Gastrocnemius medialis (tissue), 4 donors: ENCODE data around the gene CDH4.

Experiments
- POLR2A ChIP-seq, 2 donors: fragments of 450-650 bp; IDR thresholded peaks; one replicate each; pipeline ENCODE4 v1.6.1; 2017; ENCODE audit warnings: antibody characterized with exemption in 2 of 2, mild to moderate bottlenecking in 2 of 2, moderate library complexity in 2 of 2
- TF ChIP-seq, protein P1 (sequence below), 5 experiments: fragments of 450-650 bp in 3 of 5; fragments of 200-600 bp in 2 of 5; sonication (generic) in 2 of 5; IDR thresholded peaks in 4 of 5; conservative IDR thresholded peaks in 1 of 5; 1 replicate in 4 of 5; 2 replicates in 1 of 5; pipeline ENCODE4 v1.5.1; 2016 to 2019; ENCODE audit warnings: antibody characterized with exemption in 5 of 5, mild to moderate bottlenecking in 3 of 5, moderate library complexity in 3 of 5

DNA sequence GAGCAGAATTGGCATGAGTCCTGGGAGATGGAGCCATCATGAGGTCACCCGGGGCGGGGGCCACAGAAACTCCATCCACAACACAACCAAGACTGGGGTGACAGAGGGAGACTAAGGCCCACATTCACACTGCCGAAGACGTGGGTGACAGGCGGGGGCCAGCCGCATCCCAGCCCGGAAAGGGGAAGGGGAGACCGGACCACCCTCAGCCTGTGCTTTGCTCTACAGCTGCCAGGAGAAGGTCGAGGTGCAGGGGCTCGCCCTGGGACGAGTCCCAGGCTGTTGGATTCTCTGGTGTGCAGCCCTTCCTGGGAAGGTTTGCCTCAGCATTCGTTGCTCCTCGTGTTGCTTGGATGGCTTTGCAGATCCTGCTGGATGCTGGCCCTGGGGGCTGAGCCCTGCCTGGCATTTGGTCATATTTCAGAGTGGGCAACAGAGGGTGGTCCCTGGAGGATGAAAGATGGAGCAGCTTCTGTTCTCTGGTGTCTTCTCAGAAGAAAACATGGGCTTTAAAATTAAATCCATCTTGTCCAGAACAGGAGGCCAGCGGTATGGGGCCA is 484.8 kb downstream of the CDH4 start:
- TF ChIP-seq POLR2A (IDR thresholded peaks at IDR 0.05): no peak
- TF ChIP-seq, protein P1, sequence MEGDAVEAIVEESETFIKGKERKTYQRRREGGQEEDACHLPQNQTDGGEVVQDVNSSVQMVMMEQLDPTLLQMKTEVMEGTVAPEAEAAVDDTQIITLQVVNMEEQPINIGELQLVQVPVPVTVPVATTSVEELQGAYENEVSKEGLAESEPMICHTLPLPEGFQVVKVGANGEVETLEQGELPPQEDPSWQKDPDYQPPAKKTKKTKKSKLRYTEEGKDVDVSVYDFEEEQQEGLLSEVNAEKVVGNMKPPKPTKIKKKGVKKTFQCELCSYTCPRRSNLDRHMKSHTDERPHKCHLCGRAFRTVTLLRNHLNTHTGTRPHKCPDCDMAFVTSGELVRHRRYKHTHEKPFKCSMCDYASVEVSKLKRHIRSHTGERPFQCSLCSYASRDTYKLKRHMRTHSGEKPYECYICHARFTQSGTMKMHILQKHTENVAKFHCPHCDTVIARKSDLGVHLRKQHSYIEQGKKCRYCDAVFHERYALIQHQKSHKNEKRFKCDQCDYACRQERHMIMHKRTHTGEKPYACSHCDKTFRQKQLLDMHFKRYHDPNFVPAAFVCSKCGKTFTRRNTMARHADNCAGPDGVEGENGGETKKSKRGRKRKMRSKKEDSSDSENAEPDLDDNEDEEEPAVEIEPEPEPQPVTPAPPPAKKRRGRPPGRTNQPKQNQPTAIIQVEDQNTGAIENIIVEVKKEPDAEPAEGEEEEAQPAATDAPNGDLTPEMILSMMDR (IDR thresholded peaks at IDR 0.05 in 4 of 5, conservative IDR thresholded peaks at IDR 0.05 in 1 of 5): no peak
